Dendritic cell treated with granulocyte-macrophage colony-stimulating factor and Interleukin-4, amounts not matched to agents 40 ng/mL and 50 ng/mL, for 4 days (primary cell): Measurements from ENCODE around the gene MCF2L.
"Not testable (repeated sequence)": the region's sequence is repeated elsewhere in the genome, so short reads cannot be mapped to it uniquely, and the experiment has no call there.

Experiments used
- H3K27ac Mint-ChIP-seq: one replicate; pipeline ENCODE4 v1.8.0; 2022; ENCODE audit warnings: mild to moderate bottlenecking, mixed read lengths
- H3K27me3 Mint-ChIP-seq: one replicate; pipeline ENCODE4 v1.8.0; 2022; ENCODE audit warnings: mild to moderate bottlenecking, mixed read lengths
- H3K36me3 Mint-ChIP-seq: one replicate; pipeline ENCODE4 v1.8.0; 2022; ENCODE audit warnings: low read depth, mixed read lengths
- H3K4me1 Mint-ChIP-seq: one replicate; pipeline ENCODE4 v1.8.0; 2022; ENCODE audit warnings: low read depth, mixed read lengths
- H3K4me3 Mint-ChIP-seq: one replicate; pipeline ENCODE4 v1.8.0; 2022; ENCODE audit warnings: mild to moderate bottlenecking, moderate library complexity, mixed read lengths
- H3K9me3 Mint-ChIP-seq: one replicate; pipeline ENCODE4 v1.8.0; 2022; ENCODE audit warnings: mixed read lengths
- intact Hi-C: fragments of 100-400 bp; cut with micrococcal nuclease; formaldehyde crosslinking; loops from one replicate; pipeline ENCODE4 v1.15.0; 2022

Gene MCF2L

DNA sequence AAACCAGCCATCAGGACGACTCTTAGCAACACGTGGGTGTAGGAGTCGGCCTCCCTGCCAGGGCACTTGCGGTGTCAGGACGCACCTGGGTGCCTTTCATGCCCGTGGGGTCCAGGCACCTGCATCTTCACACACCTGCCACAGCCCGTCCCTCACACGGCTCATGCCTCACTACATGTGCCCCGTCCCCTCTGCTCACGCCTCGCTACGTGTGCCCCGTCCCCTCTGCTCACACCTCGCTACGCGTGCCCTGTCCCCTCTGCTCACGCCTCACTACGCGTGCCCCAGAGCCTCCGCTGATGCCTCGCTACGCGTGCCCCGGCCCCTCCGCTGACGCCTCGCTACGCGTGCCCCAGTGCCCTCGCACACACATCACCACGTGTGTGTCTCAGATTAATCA is 78.6 kb downstream of the MCF2L start:
- no peak overlapping the region for H3K27ac Mint-ChIP-seq
- intact Hi-C loops = no loop called here
- H3K9me3 Mint-ChIP-seq = no peaks in the 10 kb centered on the region
- no peaks in the 10 kb centered on the region for H3K27me3 Mint-ChIP-seq
- no peak overlapping the region for H3K4me3 Mint-ChIP-seq
- H3K36me3 Mint-ChIP-seq = no peaks in the 10 kb centered on the region
- H3K4me1 Mint-ChIP-seq = no peaks in the 10 kb centered on the region

DNA sequence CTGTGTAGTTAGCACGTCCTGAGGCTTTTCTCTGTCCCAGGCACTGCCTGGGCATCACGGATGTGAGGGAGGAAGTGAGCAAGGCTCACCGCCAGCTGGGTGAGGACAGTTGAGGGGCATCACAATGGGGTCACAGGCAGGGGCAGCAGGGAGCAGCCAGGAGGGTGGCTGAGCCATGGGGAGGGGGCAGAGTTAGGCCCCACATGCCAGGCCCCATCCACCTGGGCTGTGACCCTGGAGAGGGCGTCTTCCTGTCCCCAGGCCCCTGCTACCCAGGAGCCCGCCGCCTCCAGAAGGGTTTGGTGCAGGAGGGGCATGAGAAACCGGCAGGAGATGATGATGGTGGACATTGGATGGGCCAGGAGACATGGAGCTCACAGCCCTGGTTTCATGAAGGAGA is 79.8 kb downstream of the MCF2L start:
- no peaks in the 10 kb centered on the region for H3K36me3 Mint-ChIP-seq
- no peaks in the 10 kb centered on the region for H3K4me1 Mint-ChIP-seq
- no peaks in the 10 kb centered on the region for H3K27me3 Mint-ChIP-seq
- no peaks in the 10 kb centered on the region for H3K9me3 Mint-ChIP-seq
- no peak overlapping the region for H3K4me3 Mint-ChIP-seq
- H3K27ac Mint-ChIP-seq = no peak overlapping the region
- intact Hi-C loops = no loop called here

DNA sequence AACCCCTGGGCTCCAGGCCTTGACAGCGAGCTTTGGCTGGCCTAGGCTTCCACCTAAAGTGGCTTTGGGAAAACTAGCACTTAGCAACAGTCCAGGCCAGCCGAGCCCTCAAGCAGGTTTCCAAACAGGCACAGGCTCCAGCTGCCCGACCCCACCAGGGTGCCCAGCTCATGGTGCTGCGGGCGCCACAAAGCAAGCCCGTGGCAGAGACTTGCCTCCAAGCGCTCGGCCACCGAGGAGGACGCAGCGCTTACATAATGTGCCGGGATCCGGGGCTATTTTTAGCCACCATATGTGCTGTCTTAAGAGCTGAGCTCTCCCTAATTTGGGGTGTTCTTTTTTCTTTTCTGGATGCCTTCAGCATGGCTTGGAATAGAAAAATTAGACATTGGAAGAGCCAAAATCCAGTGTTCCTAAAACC is 80.5 kb downstream of the MCF2L start:
- Mint-ChIP-seq H3K4me1 (no peaks in the 10 kb centered on the region), H3K27ac (no peak overlapping the region), H3K4me3 (no peak overlapping the region), H3K36me3 (no peaks in the 10 kb centered on the region), H3K9me3 (no peaks in the 10 kb centered on the region), H3K27me3 (no peaks in the 10 kb centered on the region)
- intact Hi-C loops = no loop called here

DNA sequence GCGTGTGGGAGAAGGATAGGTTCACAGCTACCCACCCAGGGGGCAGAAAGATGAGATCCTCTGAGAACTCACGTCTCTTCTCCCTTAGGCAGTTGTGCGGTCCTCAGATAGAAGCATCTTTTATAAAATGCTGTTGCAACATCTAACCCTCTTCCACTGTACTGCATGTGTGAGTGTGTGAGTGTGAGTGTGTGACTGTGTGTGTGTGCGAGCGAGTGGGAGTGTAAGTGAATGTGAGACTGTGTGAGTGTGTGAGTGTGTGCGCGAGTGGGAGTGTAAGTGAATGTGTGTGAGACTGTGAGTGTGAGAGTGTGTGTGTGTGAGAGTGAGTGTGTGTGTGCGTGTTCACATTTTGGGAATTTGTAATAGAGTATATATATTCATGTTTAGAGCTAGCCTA is 81.0 kb downstream of the MCF2L start:
- Mint-ChIP-seq H3K4me3 (no peak overlapping the region), H3K9me3 (no peaks in the 10 kb centered on the region), H3K27ac (no peak overlapping the region), H3K4me1 (no peaks in the 10 kb centered on the region), H3K36me3 (no peaks in the 10 kb centered on the region), H3K27me3 (no peaks in the 10 kb centered on the region)
- intact Hi-C loops = no loop called here

DNA sequence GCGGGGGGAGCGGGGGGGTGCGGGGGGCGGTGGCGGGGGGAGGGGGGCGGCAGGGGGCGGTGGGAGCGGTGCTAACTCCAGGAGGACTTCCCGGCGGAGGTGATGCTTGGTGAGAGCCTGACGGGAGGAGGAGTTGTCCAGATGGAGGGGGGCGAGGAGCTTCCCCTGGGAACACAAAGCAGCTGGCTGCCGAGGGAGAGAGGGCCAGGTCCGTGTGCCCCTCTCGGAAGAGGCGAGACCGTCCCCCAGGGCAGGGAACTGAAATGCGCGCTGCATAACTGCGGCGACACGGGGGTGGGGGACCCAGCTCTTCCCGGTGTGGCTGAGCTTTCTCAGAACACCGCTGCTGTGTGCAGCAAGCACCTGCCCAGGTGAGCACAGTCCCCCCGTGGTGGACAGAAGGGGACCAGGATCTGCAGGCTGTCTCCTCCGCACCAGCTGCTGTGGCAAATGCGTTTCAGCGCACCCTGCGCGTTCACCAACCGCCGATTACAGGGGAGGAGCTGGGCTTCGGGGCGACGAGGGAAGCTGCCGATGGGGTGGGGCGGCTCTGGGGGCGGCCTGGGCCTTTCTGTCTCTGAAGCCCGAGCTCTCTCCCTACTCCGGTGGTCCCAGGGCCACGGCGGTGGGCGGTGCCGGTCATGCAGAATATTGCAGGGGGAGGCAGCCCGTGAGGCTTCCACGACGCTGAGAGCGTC is 81.9 kb downstream of the MCF2L start:
- intact Hi-C loops = no loop called here
- H3K4me3 Mint-ChIP-seq = no peak overlapping the region
- no peaks in the 10 kb centered on the region for H3K4me1 Mint-ChIP-seq
- no peaks in the 10 kb centered on the region for H3K9me3 Mint-ChIP-seq
- no peak overlapping the region for H3K27ac Mint-ChIP-seq
- no peaks in the 10 kb centered on the region for H3K36me3 Mint-ChIP-seq
- H3K27me3 Mint-ChIP-seq = no peaks in the 10 kb centered on the region

DNA sequence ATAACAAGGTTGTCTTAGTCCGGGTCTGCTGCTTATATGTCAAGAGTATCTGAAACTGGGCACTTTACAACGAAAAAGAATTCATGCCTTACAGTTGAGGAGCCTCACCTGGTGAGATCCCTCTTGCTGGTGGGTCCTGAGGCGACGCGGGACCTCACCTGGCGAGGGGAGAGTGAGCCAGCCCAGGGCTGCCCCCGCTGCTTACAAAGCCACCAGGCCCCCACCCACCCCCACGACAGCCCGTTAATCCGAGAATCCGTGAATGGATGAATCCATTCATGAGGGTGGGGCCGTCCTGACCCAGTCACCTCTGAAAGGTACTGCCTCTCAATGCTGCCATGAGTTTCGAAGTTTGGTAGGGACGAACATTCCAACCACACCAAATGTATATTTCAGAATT is 82.6 kb downstream of the MCF2L start:
- Mint-ChIP-seq H3K4me3 (no peak overlapping the region), H3K27me3 (no peaks in the 10 kb centered on the region), H3K36me3 (no peaks in the 10 kb centered on the region), H3K27ac (no peak overlapping the region), H3K9me3 (no peaks in the 10 kb centered on the region), H3K4me1 (no peaks in the 10 kb centered on the region)
- intact Hi-C loops = no loop called here

DNA sequence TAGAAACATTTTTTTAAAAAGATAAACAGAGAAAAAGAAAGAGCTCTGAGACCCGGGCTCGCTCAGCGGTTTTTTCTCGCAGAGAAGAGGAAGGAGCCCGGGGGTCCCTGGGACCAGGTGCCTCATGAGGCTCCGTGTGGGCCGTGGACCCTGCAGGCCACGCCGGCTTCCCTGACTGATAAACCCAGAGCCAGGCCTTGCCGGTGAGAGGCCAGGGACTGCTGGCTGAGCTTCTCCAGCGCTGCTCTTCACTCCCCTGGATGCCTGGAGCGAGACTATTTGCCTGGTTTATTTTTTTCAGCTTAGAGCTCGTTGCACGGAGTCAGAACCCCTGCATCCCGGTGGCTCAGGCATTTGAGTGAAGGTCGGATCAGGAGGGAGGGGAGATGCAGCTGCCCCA is 83.2 kb downstream of the MCF2L start:
- H3K27me3 Mint-ChIP-seq = no peaks in the 10 kb centered on the region
- intact Hi-C loops = no loop called here
- H3K9me3 Mint-ChIP-seq = no peaks in the 10 kb centered on the region
- no peak overlapping the region for H3K27ac Mint-ChIP-seq
- no peak overlapping the region for H3K4me3 Mint-ChIP-seq
- H3K36me3 Mint-ChIP-seq = no peaks in the 10 kb centered on the region
- H3K4me1 Mint-ChIP-seq = no peaks in the 10 kb centered on the region

DNA sequence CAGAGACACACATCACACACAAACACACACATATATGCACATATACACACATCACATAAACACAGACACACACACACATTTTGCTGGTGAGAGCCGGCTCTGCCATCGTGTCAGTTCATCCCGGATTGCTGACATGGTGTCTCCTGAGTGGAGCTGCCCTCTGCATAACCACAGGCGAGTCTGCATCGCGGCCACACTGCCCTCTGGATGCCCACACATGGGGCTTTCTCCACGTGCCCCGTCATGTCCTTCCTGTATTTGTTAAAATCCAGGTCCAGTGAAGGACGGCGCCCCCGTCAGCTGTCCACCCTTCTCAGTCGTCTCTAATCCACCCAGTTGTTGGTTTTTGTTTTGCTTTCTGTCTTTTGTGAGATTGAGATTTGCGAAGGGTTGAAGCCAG is 84.0 kb downstream of the MCF2L start:
- intact Hi-C loops = no loop called here
- no peaks in the 10 kb centered on the region for H3K9me3 Mint-ChIP-seq
- H3K4me3 Mint-ChIP-seq = no peak overlapping the region
- H3K4me1 Mint-ChIP-seq = no peaks in the 10 kb centered on the region
- H3K27ac Mint-ChIP-seq = no peak overlapping the region
- H3K36me3 Mint-ChIP-seq = no peaks in the 10 kb centered on the region
- no peaks in the 10 kb centered on the region for H3K27me3 Mint-ChIP-seq

DNA sequence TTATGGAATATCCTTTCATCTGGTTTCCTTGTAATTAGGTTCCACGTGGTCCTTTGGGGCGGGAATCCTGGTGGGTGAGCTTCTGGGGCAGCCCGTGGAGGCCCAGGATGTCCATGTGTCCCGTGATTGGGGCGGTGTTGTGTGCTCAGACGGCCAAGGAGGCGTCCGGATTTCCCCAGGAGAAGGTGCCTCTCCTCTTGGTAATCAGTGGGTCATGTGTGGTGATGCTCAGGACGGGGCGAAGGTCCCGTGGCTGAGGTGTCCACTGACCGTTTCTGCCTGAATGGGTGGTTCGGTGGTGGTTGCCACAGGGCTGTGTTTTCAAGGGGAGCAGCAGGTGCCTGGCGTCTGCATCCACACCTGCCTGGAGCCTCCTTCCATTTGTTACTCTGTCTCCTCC is 84.4 kb downstream of the MCF2L start:
- H3K4me3 Mint-ChIP-seq = no peak overlapping the region
- H3K4me1 Mint-ChIP-seq = no peaks in the 10 kb centered on the region
- no peaks in the 10 kb centered on the region for H3K27me3 Mint-ChIP-seq
- H3K9me3 Mint-ChIP-seq = no peaks in the 10 kb centered on the region
- H3K36me3 Mint-ChIP-seq = no peaks in the 10 kb centered on the region
- intact Hi-C loops = no loop called here
- no peak overlapping the region for H3K27ac Mint-ChIP-seq

DNA sequence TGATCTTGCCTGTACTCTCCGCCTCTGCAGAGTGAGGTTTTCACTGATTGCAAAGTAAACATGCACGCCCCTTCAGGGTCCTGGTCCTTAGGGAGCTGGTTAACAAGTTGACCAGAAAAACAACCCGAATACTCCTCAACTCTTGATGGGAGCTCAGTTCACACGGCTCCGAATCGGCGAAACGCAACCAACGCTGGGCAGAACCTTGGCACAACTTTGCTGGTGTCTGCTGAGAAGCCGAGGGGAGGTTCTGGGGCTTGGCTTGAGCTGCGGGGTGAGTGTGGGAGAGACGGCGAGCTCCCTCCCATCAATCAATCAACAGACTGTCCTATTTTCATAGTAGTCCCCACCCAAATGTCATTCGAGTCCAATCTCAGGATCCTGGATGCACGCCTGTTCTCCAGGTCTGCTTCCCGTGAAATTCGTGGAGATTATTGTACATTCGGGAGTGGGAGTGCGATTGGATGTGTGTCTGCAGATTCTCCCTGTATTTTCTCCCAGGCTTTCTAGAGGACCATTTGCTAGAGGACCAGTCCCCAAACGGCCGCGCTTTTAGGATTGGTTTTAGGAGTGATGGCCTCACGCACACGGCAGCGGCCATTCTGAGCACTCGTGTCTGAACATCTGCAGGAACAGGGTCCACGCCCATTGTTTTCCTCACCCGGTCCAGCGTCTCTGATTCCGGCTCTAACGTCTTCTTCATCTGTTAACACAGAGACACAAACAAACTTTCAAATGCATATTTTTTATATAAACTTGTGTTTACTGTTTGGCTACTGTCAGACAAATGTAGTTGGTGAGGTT is 85.0 kb downstream of the MCF2L start:
- no peaks in the 10 kb centered on the region for H3K27me3 Mint-ChIP-seq
- no peak overlapping the region for H3K4me3 Mint-ChIP-seq
- intact Hi-C loops = no loop called here
- no peaks in the 10 kb centered on the region for H3K36me3 Mint-ChIP-seq
- H3K27ac Mint-ChIP-seq = no peak overlapping the region
- no peaks in the 10 kb centered on the region for H3K4me1 Mint-ChIP-seq
- no peaks in the 10 kb centered on the region for H3K9me3 Mint-ChIP-seq

DNA sequence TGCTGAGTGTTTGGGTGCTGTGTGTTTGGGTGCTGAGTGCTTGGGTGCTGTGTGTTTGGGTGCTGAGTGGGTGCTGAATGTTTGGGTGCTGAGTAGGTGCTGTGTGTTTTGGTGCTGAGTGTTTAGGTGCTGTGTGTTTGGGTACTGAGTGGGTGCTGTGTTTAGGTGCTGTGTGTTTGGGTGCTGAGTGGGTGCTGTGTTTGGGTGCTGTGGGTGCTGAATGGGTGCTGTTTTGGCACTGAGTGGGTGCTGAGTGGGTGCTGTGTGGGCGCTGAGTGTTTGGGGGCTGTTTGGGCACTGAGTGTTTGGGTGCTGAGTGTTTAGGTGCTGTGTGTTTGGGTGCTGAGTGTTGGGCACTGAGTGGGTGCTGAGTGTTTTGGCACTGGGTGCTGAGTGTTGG is 88.1 kb downstream of the MCF2L start:
- Mint-ChIP-seq H3K27ac (no peak overlapping the region), H3K36me3 (no peaks in the 10 kb centered on the region), H3K4me3 (no peak overlapping the region), H3K9me3 (no peaks in the 10 kb centered on the region), H3K4me1 (no peaks in the 10 kb centered on the region), H3K27me3 (no peaks in the 10 kb centered on the region)
- intact Hi-C loops = no loop called here

DNA sequence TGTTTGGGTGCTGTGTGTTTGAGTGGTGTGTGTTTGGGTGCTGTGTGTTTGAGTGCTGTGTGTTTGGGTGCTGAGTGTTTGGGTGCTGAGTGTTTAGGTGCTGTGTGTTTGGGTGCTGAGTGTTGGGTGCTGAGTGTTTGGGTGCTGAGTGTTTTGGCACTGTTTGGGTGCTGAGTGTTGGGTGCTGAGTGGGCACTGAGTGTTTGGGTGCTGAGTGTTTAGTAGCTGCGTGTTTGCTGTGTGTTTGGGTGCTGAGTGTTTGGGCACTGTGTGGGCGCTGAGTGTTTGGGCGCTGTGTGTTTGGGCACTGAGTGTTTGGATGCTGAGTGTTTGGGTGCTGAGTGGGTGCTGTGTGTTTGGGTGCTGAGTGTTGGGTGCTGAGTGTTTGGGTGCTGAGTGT is 88.5 kb downstream of the MCF2L start:
- H3K27ac Mint-ChIP-seq, H3K27me3 Mint-ChIP-seq, H3K36me3 Mint-ChIP-seq, H3K4me3 Mint-ChIP-seq, intact Hi-C loops, H3K9me3 Mint-ChIP-seq, H3K4me1 Mint-ChIP-seq: not testable (repeated sequence)

DNA sequence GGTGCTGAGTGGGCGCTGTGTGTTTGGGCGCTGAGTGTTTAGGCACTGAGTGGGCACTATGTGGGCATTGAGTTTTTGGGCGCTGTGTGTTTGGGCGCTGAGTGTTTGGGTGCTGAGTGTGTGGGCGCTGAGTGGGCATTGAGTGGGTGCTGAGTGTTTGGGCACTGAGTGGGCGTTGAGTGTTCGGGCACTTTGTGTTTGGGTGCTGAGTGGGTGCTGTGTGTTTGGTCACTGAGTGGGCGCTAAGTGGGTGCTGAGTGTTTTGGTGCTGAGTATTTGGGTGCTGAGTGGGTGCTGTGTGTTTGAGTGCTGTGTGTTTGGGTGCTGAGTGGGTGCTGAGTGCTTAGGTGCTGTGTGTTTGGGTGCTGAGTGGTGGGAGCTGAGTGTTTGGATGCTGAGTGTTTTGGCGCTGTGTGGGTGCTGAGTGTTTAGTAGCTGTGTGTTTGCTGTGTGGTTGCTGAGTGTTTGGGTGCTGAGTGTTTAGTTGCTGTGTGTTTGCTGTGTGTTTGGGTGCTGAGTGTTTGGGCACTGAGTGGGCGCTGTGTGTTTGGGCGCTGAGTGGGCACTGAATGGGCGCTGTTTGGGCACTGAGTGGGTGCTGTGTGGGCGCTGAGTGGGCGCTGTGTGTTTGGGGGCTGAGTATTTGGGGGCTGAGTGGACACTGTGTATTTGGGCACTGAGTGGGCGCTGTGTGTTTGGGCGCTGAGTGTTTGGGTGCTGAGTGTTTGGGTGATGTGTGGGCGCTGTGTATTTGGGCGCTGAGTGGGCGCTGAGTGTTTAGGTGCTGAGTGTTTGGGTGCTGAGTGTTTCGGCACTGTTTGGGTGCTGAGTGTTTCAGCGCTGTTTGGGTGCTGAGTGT is 89.3 kb downstream of the MCF2L start:
- Mint-ChIP-seq H3K9me3 (no peaks in the 10 kb centered on the region), H3K36me3 (no peaks in the 10 kb centered on the region), H3K27me3 (no peaks in the 10 kb centered on the region), H3K4me3 (no peak overlapping the region), H3K4me1 (no peaks in the 10 kb centered on the region), H3K27ac (no peak overlapping the region)
- intact Hi-C loops = no loop called here
